Measurements from ENCODE around the gene RASAL2.

Gene RASAL2

DNA sequence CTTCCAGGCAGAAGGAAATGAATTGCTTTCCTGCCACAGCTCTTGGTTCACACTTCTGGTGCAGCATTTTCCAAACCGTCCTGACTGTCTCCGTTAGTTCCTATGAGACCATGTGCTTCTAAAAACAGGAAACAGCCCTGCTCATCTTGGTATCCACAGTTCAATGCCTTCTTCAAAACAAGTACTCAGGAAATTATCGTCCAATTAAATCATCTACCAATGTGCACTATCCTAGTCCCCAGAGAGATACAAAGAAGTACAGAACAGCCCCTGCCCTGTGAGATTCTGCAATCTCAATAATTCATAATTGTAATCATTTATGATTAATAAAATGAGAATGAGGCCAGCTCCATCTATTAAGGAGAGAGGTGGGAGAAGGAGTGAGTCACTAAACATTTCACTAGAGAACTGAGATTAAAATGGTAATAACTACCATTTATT lies 391.7 kb downstream of the RASAL2 start:
- DNase-seq (ENCODE audit: low read depth in 2 of 2, low spot score in 1 of 2) = no peak

DNA sequence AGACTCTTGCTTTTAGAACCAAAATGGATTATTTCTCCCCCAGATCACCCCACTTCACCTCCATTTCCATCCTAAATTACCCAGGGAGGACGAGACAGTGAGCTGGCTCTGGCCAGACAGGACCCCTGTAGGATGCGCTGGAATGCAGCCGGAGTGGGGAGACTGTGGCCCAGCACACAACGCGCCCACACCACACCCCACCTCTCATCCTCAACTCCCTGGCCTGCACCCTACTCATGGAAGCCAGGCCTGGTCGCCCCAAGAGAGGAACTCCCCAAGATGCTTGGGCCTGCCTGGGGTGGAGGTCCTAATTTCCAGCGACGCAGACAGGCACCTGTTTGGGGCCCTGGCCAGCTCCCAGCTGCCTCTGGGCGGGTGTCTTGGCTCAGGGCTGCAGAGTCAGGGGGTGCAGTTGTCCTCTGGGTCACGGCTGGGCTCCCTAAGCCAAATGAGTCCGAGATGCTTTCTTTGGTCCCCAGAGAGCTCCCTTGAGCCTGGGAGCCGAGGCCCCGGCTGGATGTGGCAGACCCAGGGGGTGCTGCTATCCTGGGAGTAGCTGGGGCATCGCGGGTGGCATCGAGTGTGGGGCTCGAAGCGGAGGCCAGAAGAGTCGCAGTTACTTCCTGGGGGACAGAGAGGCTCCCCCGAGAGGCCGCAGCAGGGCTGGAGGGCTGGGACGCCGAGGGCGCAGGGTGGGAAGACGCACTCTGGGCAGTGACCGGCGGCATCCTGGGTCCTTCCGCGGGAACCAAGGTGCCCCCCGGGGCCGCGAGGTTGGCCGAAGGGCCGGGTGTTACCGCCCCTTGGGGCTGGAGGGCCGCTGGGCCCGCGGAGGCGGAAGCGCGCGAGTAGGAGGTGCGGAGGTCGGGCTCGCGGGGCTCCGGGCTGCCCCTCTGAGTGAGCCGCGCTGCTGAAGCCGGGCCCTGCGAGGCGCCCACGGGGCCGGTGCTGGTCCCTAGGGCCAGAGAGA lies 392.5 kb downstream of the RASAL2 start:
- no peak for DNase-seq (ENCODE audit: low read depth in 2 of 2, low spot score in 1 of 2)

DNA sequence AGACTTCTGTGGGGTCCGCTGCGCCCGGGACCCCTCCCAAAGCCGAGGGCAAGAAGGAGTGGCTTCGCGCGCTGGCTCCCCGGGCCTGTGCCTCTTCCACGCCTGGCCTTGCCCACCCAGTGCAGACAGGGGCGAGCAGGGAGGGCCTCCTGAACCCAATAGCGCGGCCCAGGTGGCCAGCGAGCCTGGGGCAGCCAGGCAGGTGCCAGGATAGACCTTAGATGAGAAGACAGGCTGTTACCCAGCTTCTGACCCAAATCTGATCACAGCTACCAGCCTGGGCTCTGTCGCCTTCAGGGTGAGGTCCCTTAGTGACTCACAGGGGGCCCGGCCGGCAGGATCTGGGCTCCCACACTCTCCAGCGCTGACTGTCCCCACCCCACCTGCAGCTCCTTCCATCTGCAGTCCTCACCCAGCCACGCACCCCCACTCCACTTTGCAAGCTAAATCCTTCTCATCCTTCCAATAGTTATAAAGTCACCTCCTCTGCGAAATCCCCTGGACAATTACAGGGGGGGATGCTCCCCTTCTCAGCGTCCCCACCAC lies 393.2 kb downstream of the RASAL2 start:
- DNase-seq (ENCODE audit: low read depth in 2 of 2, low spot score in 1 of 2) = no peak

DNA sequence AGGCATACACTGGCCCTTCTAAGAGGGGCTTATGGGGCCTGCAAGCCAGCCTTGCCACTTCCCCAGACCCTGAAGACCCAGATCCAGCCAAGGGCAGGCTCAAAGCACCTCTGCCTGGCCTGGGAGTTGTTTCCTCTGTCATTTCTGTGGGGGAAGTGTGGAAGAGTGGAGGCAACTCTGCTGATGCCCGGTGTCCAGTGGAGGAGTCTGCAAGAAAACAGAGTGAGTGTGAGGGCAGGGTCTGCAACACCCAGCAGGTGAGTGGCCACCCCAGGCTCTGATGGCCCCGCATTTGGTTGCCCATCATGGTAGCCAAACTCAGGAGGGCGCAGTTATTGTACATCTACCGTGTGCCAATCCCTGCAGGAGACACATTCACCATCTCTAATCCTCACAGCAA lies 394.5 kb downstream of the RASAL2 start:
- no peak for DNase-seq (ENCODE audit: low read depth in 2 of 2, low spot score in 1 of 2)

DNA sequence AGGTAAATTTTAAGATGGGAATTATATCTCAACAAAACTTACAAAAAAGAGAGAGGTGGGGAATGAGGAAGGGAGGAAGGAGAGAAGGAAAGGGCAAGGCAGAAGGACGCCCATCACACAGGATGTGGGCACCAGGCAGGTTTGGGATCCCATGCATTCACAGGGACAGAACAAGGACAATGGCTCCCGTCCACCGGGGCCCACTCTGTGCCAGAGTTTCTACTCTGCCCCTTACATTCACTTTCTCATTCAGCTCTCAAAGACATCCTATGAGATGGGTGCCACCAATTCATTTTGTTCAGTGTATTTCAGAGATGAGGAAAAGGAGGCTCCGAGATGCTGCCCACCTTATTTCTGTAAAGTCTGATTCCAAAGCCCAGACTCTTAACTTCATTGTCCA lies 395.5 kb downstream of the RASAL2 start:
- DNase-seq (ENCODE audit: low read depth in 2 of 2, low spot score in 1 of 2) = no peak

DNA sequence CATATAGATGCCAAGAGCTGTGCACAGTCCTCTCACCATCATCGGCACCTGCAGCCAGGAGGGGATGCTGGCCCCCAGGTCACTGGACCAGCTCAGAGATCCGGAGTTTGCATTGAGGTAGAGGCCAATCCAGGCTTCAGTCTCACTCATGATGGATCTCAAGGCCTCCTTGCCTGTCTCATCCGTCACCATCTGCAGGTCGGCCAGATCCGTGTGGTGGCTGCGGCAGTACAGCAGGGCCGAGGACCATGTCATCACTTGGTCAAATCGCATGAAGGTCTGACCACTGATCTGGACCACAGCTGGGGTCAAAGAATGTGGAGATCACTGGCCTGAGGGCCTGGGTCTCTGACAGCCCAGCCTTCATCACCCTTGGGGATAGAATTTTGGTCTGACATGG lies 396.2 kb downstream of the RASAL2 start:
- DNase-seq (ENCODE audit: low read depth in 2 of 2, low spot score in 1 of 2) = no peak

DNA sequence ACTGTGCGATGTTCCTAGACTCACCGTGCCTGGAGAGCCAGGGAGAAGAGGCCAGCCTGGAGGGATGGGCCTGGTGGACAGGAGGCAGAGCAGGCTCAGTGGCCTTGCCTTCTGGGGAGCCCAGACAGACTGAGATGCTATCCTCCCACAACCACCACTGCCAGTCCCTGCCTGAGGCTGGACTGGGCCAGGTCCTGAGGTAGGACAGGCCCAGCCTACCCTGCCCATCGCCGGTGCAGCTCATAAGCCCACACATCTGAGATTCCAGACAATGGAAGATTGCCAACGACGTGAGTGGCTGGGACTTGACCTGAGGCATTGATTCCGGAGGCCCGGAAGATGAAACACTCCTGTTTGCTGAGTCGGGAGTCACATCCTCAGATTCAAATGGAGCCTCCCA lies 397.1 kb downstream of the RASAL2 start:
- DNase-seq (ENCODE audit: low read depth in 2 of 2, low spot score in 1 of 2) = no peak

DNA sequence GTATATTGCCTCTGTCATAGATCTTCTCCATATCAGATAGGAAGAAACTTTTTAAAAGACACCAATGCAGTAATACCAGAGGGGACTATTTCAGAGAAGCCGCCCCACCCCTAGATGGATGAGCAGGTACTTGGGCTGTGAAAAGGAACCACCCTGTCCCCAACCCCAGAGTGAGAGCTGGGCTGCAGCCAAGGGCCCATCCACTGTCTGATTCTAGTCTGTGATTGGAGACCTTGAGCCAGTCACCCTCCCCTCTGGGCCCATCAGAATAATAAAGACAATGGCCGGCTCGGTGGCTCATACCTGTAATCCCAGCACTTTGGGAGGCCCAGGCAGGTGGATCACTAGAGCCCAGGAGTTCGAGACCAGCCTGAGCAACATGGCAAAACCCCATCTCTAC lies 397.8 kb downstream of the RASAL2 start:
- DNase-seq (ENCODE audit: low read depth in 2 of 2, low spot score in 1 of 2) = no peak

DNA sequence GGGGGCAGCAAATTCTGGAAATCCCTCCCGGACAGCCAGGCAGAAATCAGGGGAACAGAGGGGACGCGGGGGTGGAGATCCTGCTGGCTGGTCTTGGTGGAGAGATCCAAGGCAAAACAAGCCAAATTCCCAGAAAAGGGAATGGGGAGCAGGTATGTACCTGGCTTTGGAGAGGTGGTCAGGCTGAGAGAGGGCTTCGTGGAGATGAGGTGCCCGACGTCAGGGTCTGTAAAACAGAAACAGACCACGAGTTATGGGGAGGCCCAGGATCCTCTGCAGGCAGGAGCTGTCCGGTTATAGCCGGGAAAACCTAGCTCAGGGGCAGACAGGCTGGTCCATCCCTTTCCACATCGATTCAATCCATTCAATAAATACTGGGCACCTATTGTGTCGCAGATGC lies 398.4 kb downstream of the RASAL2 start:
- no peak for DNase-seq (ENCODE audit: low read depth in 2 of 2, low spot score in 1 of 2)

DNA sequence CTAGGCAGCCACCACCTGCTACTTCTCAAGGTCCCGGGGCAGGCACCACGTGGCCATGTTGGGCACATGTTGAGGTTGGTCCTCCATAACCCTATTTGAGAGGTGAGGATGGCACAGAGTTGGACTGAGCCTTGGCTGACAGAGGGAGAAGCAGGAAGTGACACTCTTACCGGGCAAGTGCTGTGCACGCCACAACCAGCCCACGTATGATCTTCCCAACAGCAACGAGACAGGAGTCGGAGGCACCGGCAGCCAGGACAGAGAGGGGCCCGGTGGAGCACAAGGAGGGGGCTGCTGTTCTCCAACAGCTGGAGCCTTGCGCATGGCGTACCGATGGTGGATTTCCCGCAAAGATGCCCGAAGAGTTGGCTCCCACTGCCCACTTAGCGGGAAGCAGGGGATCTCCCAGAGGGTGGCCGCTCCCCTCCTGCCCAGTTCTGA lies 399.4 kb downstream of the RASAL2 start:
- DNase-seq (ENCODE audit: low read depth in 2 of 2, low spot score in 1 of 2) = no peak

DNA sequence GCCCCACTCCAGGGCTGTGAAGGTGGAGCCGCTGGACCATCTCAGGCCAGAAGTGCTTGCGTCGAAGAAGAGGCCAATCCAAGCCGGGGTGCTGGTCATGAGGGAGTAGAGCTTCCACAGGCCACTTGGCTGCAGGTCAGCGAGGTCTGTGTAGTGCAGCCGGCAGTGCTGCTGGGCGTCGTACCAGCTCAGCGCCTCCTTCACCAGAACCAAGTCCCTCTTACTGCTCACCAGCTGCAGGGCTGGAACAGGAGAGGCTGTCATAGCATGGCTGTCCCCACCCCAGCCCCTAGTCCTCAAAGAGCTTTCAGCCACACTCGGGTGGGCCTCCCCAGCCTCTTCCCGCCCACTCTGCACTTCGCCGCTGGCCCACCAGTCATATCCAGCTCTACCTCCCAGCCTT lies 400.7 kb downstream of the RASAL2 start:
- no peak for DNase-seq (ENCODE audit: low read depth in 2 of 2, low spot score in 1 of 2)

DNA sequence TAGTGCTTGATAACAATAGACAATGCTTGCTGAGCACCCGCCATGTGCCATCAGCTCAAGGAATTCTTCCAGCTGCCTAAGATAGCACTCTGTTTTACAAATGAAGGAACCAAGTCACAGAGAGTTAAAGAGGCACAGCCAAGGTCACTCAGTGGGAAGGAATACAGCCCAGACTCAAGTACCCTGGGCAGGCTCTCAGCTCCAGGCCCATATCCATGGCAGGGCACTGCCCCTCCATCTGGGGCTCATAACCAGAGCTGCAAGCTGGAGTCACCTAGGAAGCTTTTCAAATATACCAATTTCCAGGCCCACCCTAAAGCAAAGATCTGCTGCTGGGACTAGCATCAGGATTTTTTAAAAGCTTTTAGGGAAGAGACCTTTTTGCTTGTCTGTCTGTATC lies 401.3 kb downstream of the RASAL2 start:
- DNase-seq (ENCODE audit: low read depth in 2 of 2, low spot score in 1 of 2) = no peak

DNA sequence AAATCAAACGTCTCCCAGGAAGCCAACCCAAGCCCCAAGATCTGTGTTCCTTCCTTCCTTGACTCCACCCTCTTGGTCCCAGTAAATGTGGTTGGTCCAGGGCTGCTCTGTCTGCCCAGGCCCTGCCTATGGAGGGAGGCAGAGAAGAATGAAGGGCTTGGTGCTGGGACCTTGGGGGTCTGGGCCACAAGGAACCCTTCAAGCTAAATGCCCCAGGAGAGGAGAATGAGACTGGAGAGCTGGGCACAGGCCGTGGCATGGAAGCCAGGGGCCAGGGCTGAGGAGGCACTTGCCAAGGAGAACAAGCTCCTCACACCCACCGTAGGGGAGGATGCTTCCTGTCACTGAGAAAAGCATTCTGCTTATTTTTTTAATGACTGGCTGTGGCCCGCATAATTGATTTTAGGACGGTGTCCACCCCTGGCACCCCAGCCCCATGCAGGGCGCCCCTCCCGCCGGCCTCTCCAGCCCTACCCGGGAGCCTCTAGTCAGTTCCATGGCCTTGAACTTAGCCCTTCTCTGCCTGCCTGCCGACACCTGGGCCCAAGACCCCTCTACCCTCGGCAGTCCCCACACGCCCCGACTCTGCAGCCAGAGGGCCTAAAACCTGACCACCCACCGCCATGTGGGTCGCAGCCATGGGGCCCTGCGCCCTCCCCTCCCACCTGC lies 402.0 kb downstream of the RASAL2 start:
- DNase-seq (ENCODE audit: low read depth in 2 of 2, low spot score in 1 of 2) = no peak

DNA sequence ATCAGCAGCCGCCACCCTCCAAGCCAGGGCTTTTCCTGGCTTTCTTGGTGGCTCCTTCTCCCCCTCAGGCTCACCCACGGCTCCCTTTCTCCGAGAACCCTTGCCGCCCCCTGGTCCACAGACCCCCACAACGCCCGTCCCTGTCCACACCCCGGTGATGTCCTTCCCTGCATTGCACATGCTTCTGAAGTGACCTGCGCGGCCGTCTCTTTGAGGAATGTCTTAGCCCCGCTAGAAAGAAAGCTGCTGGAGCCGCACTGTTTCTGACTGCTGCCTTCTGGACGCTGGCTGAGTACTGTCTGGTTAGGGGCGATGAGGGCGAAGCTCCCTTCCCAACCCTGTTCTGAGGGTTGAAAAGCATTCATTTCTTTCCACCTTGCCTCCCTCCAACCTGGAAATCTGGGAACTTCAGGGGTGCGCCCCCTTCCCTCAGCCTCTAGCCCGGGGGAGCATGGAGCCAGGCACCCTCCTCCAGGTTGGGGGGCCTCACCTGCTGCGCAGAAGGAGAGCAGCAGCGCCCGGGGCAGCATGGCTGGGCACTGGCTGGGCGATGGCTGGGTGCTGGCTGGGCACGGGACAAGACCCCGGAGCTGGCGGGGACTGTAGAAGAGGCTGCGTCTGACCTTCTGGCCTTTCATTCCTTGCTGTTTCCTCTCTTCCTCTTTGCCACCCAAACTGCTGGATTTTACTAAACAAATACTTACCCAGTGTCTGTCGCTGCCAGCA lies 402.7 kb downstream of the RASAL2 start, which contains the start of gene CLEC20A:
Gene CLEC20A, minus strand, starts transcription at position 555 of the 726 bp plus-strand sequence. Its CDS starts 25 bp downstream, at position 530.
- DNase-seq (ENCODE audit: low read depth in 2 of 2, low spot score in 1 of 2) = no peak

DNA sequence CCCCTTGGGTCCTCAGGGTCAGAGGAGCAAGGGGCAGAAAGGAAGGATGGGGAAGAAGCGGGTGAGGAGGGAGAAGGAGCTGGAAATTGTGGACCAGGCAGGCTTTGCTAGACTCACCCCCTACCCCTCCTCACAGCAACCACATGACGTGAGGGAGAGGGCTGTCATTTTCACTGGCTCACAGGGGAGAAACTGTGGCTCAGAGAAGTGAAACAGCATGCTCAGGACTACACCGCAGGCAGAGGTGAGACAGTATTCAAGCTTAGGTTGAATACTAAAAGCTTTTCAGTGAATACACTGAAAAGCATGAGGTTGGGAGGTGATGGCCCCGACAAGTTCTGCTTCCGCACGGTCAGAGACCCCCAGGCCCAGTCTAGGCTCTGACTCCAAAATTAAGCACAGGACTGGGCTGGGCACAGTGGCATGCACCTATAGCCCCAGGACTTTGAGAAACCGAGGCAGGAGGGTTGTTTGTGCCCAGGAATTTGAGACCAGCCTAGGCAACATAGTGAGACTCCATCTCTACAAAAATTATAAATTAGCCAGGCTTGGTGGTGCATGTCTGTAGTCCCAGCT lies 404.1 kb downstream of the RASAL2 start:
- no peak for DNase-seq (ENCODE audit: low read depth in 2 of 2, low spot score in 1 of 2)

DNA sequence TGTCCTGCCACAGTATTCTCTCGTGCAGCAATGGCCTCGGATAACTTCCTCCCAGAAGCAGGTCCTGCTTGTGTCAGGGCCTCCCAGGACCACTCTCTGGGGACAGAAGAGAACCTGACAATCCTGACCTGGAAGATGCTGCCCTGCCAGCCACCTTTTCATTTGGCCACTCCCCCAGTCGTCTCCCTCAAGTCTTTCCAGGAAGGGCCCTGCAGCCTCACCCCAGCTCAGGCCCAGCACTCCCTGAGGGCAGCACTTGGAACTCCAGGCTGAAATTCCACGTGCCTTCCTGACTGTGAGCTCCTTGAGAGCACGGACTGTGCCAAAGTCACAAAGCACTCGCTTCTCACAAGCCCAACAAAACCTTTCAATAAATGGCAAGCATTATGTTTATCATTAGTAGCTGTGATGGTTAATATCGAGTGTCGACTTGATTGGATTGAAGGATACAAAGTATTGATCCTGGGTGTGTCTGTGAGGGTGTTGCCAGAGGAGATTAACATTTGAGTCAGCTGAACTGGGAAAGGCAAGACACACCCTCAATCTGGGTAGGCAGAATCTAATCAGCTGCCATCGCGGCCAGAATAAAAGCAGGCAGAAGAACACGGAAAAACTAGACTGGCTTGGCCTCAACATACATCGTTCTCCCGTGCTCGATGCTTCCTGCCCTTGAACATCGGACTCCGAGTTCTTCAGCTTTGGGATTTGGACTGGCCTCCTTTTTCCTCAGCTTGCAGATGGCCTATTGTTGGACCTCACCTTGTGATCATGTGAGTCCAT lies 405.2 kb downstream of the RASAL2 start:
- no peak for DNase-seq (ENCODE audit: low read depth in 2 of 2, low spot score in 1 of 2)

DNA sequence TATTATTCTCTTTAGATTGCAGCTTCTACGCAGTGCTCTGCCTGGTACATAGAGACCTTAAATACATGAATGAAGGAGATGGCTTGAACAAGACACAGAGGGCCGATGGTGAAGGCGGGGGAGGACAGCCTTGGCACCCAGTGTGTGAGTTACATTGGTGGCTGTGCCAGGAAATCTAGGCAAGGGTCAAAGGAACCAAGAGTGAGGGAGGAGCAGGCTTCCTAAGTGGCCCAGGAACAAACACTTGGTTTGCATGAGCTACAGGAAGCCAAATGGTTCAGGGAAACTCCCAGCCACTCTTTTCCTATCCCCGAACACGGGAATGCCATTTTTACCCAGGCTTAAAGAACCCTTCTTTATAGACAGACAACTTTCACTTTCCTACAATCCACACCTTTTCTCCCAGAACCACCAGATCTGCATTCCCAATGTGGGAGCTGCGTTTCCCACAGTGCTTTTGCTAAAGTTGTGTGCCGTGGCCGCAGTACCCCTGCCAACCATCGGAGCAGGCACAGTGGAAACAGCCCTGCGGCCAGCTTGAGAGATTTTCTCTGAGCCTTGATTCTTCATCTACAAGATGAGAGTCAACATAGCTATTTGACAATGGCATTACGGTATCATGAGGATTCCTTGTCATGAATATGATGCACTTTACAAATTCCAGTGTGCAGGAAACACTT lies 406.3 kb downstream of the RASAL2 start:
- DNase-seq (ENCODE audit: low read depth in 2 of 2, low spot score in 1 of 2) = no peak

DNA sequence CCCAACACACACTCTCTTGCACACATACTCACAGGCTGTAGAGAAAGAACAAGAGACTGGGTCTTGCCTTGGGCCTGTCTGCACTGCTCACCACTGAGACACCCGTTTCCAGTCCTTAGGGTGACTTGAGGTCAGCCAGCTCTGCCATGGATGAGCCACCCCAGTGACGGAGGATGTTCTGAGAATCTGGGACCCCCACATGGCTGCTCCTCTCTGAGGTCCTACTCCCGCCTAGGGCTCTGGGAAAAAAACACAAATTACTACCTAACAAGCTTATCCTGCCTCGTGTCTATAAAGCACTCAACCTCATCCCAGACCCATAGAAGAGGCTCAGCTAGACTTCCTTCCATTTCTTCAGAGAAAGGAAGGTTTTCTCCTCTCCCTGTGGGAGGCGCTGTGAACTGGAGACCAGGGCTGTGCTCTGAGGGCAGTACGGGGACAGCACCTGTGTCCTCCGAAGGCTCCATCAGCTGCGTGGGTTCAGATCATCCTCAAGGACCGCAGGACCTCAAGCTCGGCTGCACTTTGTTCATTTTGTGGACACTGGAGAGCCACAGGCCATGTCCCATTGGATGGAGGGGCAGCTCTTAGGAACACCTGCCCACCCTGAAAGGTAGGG lies 407.1 kb downstream of the RASAL2 start:
- no peak for DNase-seq (ENCODE audit: low read depth in 2 of 2, low spot score in 1 of 2)

DNA sequence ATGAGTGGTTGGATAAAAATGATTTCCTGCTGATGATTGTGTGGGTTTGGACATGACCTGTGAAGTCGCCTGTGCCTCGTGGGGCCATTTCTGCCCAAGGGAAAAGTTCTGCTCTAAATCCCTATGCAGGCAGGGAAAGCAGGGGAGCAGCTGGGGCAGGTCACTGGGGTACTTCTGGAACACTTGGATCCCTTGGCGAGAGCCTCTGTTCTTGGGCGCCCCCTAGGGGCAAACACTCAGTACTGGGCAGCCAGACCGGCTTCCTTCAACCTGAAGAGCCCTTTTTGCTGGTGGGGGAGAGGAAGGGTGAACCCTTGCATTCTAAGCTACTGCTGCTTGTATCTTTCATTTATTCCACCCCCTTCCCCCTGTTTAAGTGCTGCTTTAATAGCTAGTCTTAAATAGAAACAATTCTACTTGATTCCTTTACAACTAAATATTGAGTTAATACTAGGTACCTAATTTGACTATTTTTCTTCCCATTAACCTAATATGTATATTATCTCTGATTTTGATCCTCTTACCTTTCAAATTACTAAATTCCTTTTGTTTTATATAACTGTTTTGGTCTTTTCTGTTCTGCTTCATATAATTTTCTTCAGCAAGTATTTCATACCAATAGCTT lies 407.9 kb downstream of the RASAL2 start:
- peak; percentile 5 to 12 for DNase-seq (ENCODE audit: low read depth in 2 of 2, low spot score in 1 of 2)

Measured in stimulated activated CD8-positive, alpha-beta memory T cell treated with anti-CD3 and anti-CD28 coated beads, Interleukin-4, amount 100 ng/mL, for 1 hour (primary cell).